Measurements from ENCODE around the gene PLCD3.

- no peak for TF ChIP-seq CTCF (IDR thresholded peaks at IDR 0.05)
- peak; percentile 45 for TF ChIP-seq POLR2A (IDR thresholded peaks at IDR 0.05)
Measured at GRCh38 chr17:45144199-45145034, 12.1 kb upstream of the PLCD3 start.

Data from right lobe of liver (tissue), 4 donors.